ENCODE measurements around the gene SLC17A2.

The SLC17A2 gene

DNA sequence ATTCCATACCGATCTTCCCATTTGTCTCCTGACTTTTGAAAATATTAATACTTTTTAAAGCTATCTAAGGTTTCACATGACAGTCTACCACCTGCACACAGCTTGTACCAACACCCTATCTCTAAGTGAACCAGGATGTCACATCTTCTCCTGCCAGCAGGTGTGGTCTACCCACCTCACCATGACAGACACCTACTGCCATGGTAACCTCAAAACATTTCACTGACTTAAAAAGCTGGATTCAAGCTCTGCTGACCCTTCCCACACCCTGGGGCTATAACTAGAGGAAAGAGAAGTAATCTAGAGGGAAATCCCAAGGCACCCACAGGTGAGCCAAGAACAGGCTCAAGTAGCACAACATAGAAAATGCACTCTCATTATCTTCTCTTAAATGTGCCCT is 57.7 kb downstream of the SLC17A2 start:
- no peak for DNase-seq (ENCODE audit: low read depth, low spot score)
- TF ChIP-seq ZNF274 (IDR thresholded peaks at IDR 0.05; ENCODE audit: low read depth, low read length) (no peak), YY1 (IDR thresholded peaks at IDR 0.05; ENCODE audit: insufficient read depth, insufficient read length) (no peak), SUZ12 (IDR thresholded peaks at IDR 0.05; ENCODE audit: extremely low read depth, insufficient read depth, insufficient read length) (no peak)

DNA sequence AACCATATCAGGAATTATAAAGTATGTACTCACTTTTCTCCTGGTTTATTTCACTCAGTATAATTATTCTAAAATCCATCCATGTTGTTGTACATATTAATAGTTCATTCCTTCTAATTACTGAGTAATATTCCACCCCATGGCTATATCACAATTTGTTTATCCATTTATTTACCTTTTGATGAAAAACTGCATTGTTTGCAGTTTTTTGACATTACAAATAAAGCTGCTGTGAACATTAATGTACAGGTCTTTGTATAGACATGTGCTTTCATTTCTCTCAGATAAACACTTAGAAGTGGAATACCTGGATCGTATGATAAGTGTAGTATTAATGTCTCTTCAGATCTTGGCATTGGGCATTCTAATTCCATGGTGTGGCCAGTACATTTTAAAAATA is 60.7 kb downstream of the SLC17A2 start:
- Histone ChIP-seq H3K4me3 (ENCODE audit: insufficient read length, low read depth) (no peak overlapping the region), H3K36me3 (ENCODE audit: insufficient read depth, insufficient read length, low read length) (no peaks in the 10 kb centered on the region), H3K4me1 (ENCODE audit: insufficient read depth, insufficient read length) (no peaks in the 10 kb centered on the region), H3K9me3 (ENCODE audit: insufficient read depth, low read length) (no peaks in the 10 kb centered on the region), H3K27me3 (ENCODE audit: insufficient read depth, insufficient read length) (no peaks in the 10 kb centered on the region), H3K9ac (ENCODE audit: insufficient read length, low read depth) (no peak overlapping the region)
- TF ChIP-seq ZNF274 (IDR thresholded peaks at IDR 0.05; ENCODE audit: low read depth, low read length) (no peak), SUZ12 (IDR thresholded peaks at IDR 0.05; ENCODE audit: extremely low read depth, insufficient read depth, insufficient read length) (no peak), YY1 (IDR thresholded peaks at IDR 0.05; ENCODE audit: insufficient read depth, insufficient read length) (no peak)
- DNase-seq (ENCODE audit: low read depth, low spot score), result no peak

More for the DNA sequence above, 57.7 kb downstream of the SLC17A2 start:
- Histone ChIP-seq H3K4me3 (ENCODE audit: insufficient read length, low read depth) (no peak overlapping the region), H3K9me3 (ENCODE audit: insufficient read depth, low read length) (no peaks in the 10 kb centered on the region), H3K9ac (ENCODE audit: insufficient read length, low read depth) (no peak overlapping the region), H3K36me3 (ENCODE audit: insufficient read depth, insufficient read length, low read length) (no peaks in the 10 kb centered on the region), H3K4me1 (ENCODE audit: insufficient read depth, insufficient read length) (no peaks in the 10 kb centered on the region), H3K27me3 (ENCODE audit: insufficient read depth, insufficient read length) (no peaks in the 10 kb centered on the region)

DNA sequence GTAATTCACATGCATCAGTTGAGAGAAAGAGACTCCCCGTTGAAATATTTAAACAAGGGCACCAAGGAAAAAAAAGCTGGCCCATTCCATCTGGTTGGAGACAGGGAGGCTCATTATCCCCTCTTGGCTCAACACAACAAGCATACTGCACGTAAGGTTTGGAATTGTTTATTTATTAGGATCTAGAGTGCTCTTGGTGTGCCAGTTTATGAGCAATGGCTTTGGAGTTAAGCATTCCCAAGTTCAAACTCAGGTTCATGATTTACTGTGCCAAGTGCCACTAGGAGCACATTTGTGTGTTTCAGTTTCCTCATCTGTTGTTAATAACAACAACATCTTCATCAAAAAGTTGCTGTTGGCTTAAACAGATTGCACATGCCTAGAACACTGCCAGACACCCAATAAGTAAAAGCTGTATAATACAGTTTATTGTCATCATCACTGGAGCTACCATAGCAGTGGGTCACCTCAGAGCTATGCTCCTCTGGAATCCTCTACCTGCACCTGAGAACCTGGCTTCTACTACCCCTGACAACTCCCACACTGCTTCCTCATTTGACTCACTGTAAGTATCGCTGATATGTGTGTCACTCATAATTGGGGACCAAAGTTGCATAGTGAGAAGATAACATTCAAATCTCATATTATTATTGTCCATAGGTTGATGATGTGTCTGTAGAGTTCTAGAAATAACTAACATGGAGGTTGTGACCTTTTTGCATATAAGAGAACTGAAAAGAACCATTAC is 61.9 kb downstream of the SLC17A2 start:
- DNase-seq (ENCODE audit: low read depth, low spot score), result no peak
- Histone ChIP-seq H3K4me3 (ENCODE audit: insufficient read length, low read depth) (no peak overlapping the region), H3K36me3 (ENCODE audit: insufficient read depth, insufficient read length, low read length) (no peaks in the 10 kb centered on the region)

DNA sequence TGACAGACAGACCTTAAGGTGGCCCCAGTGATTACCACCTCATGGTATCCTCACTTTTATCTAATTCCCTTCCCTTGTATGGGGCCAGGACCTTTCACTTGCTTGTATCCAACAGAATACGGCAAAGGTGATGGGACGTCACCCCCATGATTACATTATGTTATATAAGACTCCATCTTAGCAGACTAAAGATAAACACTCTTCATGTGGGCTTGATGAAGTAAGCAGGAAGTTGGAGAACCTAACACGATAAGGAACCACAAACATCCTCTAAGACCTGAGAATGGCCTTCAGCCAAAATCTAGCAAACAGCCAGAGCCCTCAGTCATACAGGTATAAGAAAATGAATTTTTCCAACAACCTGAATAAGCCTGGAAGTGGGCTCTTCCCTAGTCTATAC is 64.5 kb downstream of the SLC17A2 start:
- Histone ChIP-seq H3K9ac (ENCODE audit: insufficient read length, low read depth) (no peak overlapping the region), H3K36me3 (ENCODE audit: insufficient read depth, insufficient read length, low read length) (no peaks in the 10 kb centered on the region), H3K4me1 (ENCODE audit: insufficient read depth, insufficient read length) (no peaks in the 10 kb centered on the region), H3K9me3 (ENCODE audit: insufficient read depth, low read length) (no peaks in the 10 kb centered on the region), H3K4me3 (ENCODE audit: insufficient read length, low read depth) (no peak overlapping the region), H3K27me3 (ENCODE audit: insufficient read depth, insufficient read length) (no peaks in the 10 kb centered on the region)
- TF ChIP-seq SUZ12 (IDR thresholded peaks at IDR 0.05; ENCODE audit: extremely low read depth, insufficient read depth, insufficient read length) (no peak), YY1 (IDR thresholded peaks at IDR 0.05; ENCODE audit: insufficient read depth, insufficient read length) (no peak), ZNF274 (IDR thresholded peaks at IDR 0.05; ENCODE audit: low read depth, low read length) (no peak)
- no peak for DNase-seq (ENCODE audit: low read depth, low spot score)

More for the DNA sequence above, 61.9 kb downstream of the SLC17A2 start:
- H3K9ac ChIP-seq (ENCODE audit: insufficient read length, low read depth), result no peak overlapping the region
- no peaks in the 10 kb centered on the region for H3K9me3 ChIP-seq (ENCODE audit: insufficient read depth, low read length)
- H3K4me1 ChIP-seq (ENCODE audit: insufficient read depth, insufficient read length), result no peaks in the 10 kb centered on the region
- H3K27me3 ChIP-seq (ENCODE audit: insufficient read depth, insufficient read length), result no peaks in the 10 kb centered on the region
- TF ChIP-seq YY1 (IDR thresholded peaks at IDR 0.05; ENCODE audit: insufficient read depth, insufficient read length) (no peak), ZNF274 (IDR thresholded peaks at IDR 0.05; ENCODE audit: low read depth, low read length) (no peak), SUZ12 (IDR thresholded peaks at IDR 0.05; ENCODE audit: extremely low read depth, insufficient read depth, insufficient read length) (no peak)

DNA sequence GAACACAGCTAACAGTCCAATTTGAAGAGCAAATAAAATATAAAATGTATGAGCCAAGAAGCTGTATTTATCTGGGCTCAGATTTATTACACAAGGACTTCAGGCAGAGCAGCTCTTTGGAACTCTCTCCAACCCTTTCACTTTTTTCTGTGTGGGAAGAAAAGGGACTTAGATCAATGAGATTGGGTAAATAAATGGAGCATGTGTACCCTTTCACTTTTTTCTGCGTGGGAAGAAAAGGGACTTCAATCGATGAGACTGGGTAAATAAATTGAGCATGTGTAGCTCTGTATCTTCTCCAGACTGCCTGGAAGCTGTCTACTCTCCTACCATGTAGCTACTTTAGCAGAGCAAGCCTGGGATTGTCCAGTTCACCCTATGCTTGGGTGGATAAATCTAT is 67.1 kb downstream of the SLC17A2 start:
- no peak overlapping the region for H3K9ac ChIP-seq (ENCODE audit: insufficient read length, low read depth)
- DNase-seq (ENCODE audit: low read depth, low spot score), result no peak
- H3K27me3 ChIP-seq (ENCODE audit: insufficient read depth, insufficient read length), result no peaks in the 10 kb centered on the region
- H3K4me3 ChIP-seq (ENCODE audit: insufficient read length, low read depth), result no peak overlapping the region
- no peaks in the 10 kb centered on the region for H3K36me3 ChIP-seq (ENCODE audit: insufficient read depth, insufficient read length, low read length)
- H3K9me3 ChIP-seq (ENCODE audit: insufficient read depth, low read length), result no peaks in the 10 kb centered on the region
- TF ChIP-seq YY1 (IDR thresholded peaks at IDR 0.05; ENCODE audit: insufficient read depth, insufficient read length), result no peak
- TF ChIP-seq ZNF274 (IDR thresholded peaks at IDR 0.05; ENCODE audit: low read depth, low read length), result no peak
- no peak for TF ChIP-seq SUZ12 (IDR thresholded peaks at IDR 0.05; ENCODE audit: extremely low read depth, insufficient read depth, insufficient read length)
- no peaks in the 10 kb centered on the region for H3K4me1 ChIP-seq (ENCODE audit: insufficient read depth, insufficient read length)
